Measurements from ENCODE around the gene CCDC14. TPM values are rescaled to one million over a fixed set of nuclear protein-coding genes. Genes with fewer than 3 reads are reported as not detected.

The CCDC14 gene
- total and polyA plus RNA-seq, 2 of the 4 experiments (the other 2 are of a cell fraction): 82.1 to 109 TPM

DNA sequence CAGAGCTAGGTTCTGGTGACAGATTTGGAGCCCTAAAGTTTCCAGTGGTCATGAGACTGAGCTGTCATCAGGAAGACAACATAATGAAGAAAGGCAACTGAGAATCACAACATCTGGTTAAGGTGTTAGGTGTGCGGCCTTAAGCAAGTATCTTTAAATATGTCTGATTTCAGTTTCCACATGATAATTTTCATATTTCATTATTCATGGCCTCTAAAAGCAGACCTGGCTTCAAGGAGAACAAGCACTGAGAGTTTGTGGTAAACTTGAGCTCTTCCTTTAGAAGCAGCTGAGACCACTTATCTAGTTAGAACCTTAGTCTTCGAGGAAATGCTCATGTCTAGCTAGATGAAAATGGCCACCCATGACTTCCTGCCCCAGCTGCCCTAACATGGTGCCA, 51.2 kb downstream of the CCDC14 start:
- TF ChIP-seq RCOR1 (IDR thresholded peaks at IDR 0.05; ENCODE audit: insufficient replicate concordance, low read length) (no peak), RAD21 (IDR thresholded peaks at IDR 0.05; ENCODE audit: low read length) (no peak), CEBPB (IDR thresholded peaks at IDR 0.05; ENCODE audit: low read depth, low read length) (no peak), NFE2L2 (IDR thresholded peaks at IDR 0.05; ENCODE audit: low read depth, low read length) (no peak), RFX5 (IDR thresholded peaks at IDR 0.05; ENCODE audit: low read depth, low read length) (no peak), CHD1 (IDR thresholded peaks at IDR 0.05; ENCODE audit: low read depth, low read length) (no peak), SMC3 (IDR thresholded peaks at IDR 0.05; ENCODE audit: low read depth, low read length) (no peak), FOS (IDR thresholded peaks at IDR 0.05; ENCODE audit: low read depth, low read length) (no peak), BHLHE40 (IDR thresholded peaks at IDR 0.05; ENCODE audit: low read depth, low read length) (no peak), MXI1 (IDR thresholded peaks at IDR 0.05; ENCODE audit: borderline replicate concordance, low read depth, low read length) (no peak)
- TF ChIP-seq, protein P1, sequence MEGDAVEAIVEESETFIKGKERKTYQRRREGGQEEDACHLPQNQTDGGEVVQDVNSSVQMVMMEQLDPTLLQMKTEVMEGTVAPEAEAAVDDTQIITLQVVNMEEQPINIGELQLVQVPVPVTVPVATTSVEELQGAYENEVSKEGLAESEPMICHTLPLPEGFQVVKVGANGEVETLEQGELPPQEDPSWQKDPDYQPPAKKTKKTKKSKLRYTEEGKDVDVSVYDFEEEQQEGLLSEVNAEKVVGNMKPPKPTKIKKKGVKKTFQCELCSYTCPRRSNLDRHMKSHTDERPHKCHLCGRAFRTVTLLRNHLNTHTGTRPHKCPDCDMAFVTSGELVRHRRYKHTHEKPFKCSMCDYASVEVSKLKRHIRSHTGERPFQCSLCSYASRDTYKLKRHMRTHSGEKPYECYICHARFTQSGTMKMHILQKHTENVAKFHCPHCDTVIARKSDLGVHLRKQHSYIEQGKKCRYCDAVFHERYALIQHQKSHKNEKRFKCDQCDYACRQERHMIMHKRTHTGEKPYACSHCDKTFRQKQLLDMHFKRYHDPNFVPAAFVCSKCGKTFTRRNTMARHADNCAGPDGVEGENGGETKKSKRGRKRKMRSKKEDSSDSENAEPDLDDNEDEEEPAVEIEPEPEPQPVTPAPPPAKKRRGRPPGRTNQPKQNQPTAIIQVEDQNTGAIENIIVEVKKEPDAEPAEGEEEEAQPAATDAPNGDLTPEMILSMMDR (conservative IDR thresholded peaks at IDR 0.05; ENCODE audit: low read depth, low read length): no peak
- ChIA-PET POLR2A (ENCODE audit: unreplicated experiment) (no interaction called here), CTCF (no interaction called here)
- no peak overlapping the region for H4K91ac ChIP-seq (ENCODE audit: insufficient read depth, low read depth, low read length)
- H3K18ac ChIP-seq (ENCODE audit: low read depth, low read length): no peak overlapping the region
- DNase-seq: no peak
- no peaks in the 10 kb centered on the region for H3K4me1 ChIP-seq (ENCODE audit: control insufficient read depth, insufficient read depth, low read length)
- H3K4ac ChIP-seq (ENCODE audit: low read depth, low read length): no peak overlapping the region
- H2BK120ac ChIP-seq (ENCODE audit: low read depth, low read length): no peak overlapping the region
- H4K8ac ChIP-seq (ENCODE audit: low read depth in 2 of 2, low read length in 2 of 2): no peak overlapping the region
- dilution Hi-C loops (cut with HindIII; ENCODE audit: low sequenced_read_pairs, unreplicated experiment): no loop called here
- peaks cover 4% of the 10 kb centered on the region for H3K9me3 ChIP-seq (ENCODE audit: control insufficient read depth, insufficient read depth, low read length)
- H3K23ac ChIP-seq (ENCODE audit: low read depth, low read length): no peak overlapping the region
- H2AFZ ChIP-seq (replicated peaks; ENCODE audit: low read length, poor library complexity): no peak overlapping the region
- peaks cover 2% of the 10 kb centered on the region for H3K36me3 ChIP-seq (ENCODE audit: control insufficient read depth, insufficient read depth, low read length)
- H2AK9ac ChIP-seq (replicated peaks; ENCODE audit: low read depth, low read length, poor library complexity): no peak overlapping the region
- H4K20me1 ChIP-seq (ENCODE audit: insufficient read depth, low read length): no peaks in the 10 kb centered on the region
- intact Hi-C loops (cut with micrococcal nuclease): no loop called here
- no CpG with 5 or more reads among the region's 2 CpGs for WGBS, 2 experiments (ENCODE audit: extremely low coverage in 2 of 2, insufficient read length in 1 of 2)
- H2AK5ac ChIP-seq (ENCODE audit: low read depth, low read length): no peak overlapping the region
- no peak overlapping the region for H3K4me2 ChIP-seq (ENCODE audit: low read depth, low read length)
- no peak overlapping the region for H2BK15ac ChIP-seq (ENCODE audit: low read depth, low read length)
- no peak overlapping the region for H3K9ac ChIP-seq (ENCODE audit: low read depth, low read length)
- H3K27me3 ChIP-seq (ENCODE audit: control insufficient read depth, insufficient read depth, low read length): no peaks in the 10 kb centered on the region
- no peak for ATAC-seq (ENCODE audit: low read depth)
- no peak overlapping the region for H3K56ac ChIP-seq (ENCODE audit: extremely low read depth, insufficient read depth, low read length)
- H3K9me1 ChIP-seq (ENCODE audit: insufficient read depth, low read length): 0 out of 2 replicates have a peak, but pooled peaks cover 1% of the 10 kb centered on the region
- no peaks in the 10 kb centered on the region for H3K79me1 ChIP-seq (ENCODE audit: low read depth in 1 of 2, low read length in 2 of 2)
- H3K14ac ChIP-seq (replicated peaks; ENCODE audit: low read depth, low read length): no peak overlapping the region
- H2BK5ac ChIP-seq (ENCODE audit: low read depth, low read length, poor library complexity, severe bottlenecking): no peak overlapping the region
- H3K27ac ChIP-seq (ENCODE audit: insufficient read depth, low read length): no peak overlapping the region
- in situ Hi-C loops (cut with MboI; ENCODE audit: low sequenced_read_pairs): no loop called here
- no peak overlapping the region for H2BK20ac ChIP-seq (ENCODE audit: low read depth, low read length)
- BruUV-seq (replicated peaks): no TSS peak
- no peak overlapping the region for H4K5ac ChIP-seq (ENCODE audit: low read depth, low read length)
- H3K4me3 ChIP-seq (ENCODE audit: insufficient read depth, low read depth, low read length): no peak overlapping the region
